Uterus (tissue), 2 donors: Measurements from ENCODE around the gene PRKAG2.

Source experiments
- CTCF ChIP-seq, 4 experiments: fragments of 200-600 bp in 2 of 4; fragments of 450-650 bp in 2 of 4; sonication (generic) in 2 of 4; IDR thresholded peaks; one replicate each; pipeline ENCODE4 v1.5.1; 2016 to 2019; ENCODE audit warnings: antibody characterized with exemption in 4 of 4, mild to moderate bottlenecking in 2 of 4, moderate library complexity in 1 of 4
- POLR2A ChIP-seq, 2 donors: fragments of 450-650 bp; IDR thresholded peaks; one replicate each; pipeline ENCODE4 v1.6.1; 2016; ENCODE audit warnings: antibody characterized with exemption in 2 of 2, mild to moderate bottlenecking in 1 of 2, moderate library complexity in 1 of 2

- TF ChIP-seq POLR2A (IDR thresholded peaks at IDR 0.05) (no peak), CTCF (IDR thresholded peaks at IDR 0.05) (no peak)
Observed at GRCh38 chr7:151833213-151833651, 43.7 kb downstream of the PRKAG2 start.
